NCI-H2081 (cell line): ENCODE measurements around the gene SAFB.

Experiments
- DNase-seq, 2 experiments: peaks; one replicate each; lab custom pipeline; 2025; lab: John Stamatoyannopoulos, UW

The SAFB gene

DNA sequence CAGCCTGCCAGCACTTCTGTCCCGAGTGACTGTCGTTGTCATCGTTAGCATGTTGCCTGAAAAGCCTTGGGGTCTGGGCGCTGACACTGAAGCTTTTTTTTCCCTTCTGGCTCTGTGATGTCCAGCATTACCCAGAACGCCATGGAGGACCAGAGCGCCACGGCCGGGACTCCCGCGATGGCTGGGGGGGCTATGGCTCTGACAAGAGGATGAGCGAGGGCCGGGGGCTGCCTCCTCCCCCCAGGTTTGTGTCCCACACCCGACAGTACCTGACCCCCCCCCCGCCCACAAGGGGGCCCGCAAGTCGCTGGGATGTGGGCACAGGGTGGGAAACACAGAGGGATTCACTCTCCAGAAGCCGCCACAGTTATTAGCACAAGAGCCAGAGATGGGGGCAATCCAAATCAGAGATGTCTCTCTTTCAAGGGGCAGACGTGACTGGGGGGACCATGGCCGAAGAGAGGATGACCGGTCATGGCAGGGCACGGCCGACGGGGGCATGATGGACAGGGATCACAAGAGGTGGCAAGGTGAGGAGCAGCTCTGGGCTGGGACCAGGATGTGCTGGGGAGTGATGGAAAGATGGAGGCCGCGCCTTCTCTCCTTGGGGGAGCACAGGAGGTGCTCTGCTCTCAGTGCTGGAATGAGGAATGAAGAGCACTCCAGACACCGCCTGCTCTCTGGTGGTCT lies 44.2 kb downstream of the SAFB start:
- no peak for DNase-seq

DNA sequence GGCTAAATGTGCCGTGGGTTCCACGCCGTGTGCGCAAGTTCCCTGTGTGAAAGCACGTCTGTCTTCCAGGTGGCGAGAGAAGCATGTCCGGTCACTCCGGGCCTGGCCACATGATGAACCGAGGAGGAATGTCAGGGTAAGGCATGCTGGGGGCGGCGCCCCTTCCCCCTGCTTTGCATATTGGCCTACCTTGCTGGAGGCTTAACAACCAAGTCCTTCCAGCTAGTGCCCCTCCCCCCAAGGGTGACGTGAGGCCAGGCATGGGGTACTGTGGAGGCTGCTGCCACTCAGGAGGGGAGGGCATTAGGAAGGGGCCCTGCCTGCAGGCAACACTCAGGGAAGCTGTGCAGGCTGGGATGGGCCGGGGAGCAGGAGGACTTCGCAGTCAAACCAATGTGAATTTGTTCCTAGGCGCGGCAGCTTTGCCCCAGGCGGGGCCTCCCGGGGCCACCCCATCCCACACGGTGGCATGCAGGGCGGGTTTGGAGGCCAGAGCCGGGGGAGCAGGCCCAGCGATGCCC lies 44.9 kb downstream of the SAFB start:
- no peak for DNase-seq

DNA sequence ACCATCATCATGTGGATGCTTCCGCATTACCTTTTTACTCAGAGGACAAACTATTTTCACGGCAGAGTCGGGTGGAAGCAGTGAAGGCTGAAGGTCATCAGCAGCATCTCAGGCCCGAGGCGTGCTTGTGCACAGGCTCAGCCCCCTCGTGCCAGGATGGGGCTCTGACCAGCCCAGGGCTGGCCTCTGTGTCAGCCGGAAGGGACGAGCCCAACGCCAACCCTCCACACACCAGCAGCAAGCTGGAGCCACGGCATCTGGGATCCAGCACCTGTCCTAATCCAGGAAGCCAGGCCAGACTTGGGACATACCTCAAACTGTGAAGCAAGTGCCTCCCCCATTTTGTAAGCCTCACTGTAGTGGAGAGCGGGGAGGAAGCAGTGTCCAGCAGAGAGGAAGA lies 46.3 kb downstream of the SAFB start:
- no peak for DNase-seq

DNA sequence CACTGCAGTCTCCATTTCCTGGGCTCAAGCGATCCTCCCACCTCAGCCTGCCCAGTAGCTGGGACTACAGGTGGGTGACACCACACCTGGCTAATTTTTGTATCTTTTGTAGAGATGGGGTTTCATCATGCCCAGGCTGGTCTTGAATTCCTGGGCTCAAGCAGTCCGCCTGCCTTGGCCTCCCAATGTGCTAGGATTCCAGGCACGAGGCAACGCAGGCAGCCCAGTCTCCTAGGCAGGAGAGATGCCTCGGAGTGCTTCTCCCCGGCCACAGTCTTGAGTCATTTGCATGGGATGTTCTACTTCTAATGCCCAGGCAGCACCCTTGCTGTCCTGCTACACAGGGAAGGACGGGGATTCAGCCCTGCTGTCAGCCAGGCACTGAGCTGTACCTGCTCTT lies 48.7 kb downstream of the SAFB start:
- DNase-seq = no peak

DNA sequence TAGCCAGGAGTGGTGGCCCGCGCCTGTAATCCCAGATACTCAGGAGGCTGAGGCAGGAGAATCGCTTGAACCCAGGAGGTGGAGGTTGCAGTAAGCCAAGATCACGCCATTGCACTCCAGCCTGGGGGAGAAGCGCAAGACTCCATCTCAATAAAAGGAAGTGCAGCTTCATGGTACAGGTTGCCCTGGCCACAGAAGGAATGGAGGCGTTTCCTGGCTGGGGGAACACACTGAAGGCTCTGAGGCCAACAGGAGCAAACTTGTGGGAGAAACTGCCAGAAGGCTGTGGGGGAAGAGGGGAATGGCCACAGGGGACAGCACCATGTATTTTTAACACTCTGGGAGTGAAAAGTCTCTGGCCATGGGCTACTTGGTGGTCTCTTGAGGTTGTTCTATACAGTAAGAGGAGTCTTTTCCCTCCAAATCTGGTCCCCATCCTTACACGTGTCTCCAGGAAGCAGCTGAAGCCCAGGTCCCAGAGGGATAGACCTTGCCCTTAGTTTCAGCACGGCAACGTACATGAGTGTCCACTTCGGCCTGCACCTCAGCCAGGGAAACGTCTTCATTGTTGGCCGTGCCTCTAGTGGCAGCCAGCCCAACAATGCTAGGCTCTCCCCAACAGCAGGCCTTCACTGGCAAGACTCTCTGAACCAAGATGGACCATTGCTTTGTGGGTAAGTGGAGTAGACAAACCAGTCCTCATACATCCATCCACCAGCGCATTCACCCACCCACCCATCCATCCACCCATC lies 50.0 kb downstream of the SAFB start:
- DNase-seq = no peak

DNA sequence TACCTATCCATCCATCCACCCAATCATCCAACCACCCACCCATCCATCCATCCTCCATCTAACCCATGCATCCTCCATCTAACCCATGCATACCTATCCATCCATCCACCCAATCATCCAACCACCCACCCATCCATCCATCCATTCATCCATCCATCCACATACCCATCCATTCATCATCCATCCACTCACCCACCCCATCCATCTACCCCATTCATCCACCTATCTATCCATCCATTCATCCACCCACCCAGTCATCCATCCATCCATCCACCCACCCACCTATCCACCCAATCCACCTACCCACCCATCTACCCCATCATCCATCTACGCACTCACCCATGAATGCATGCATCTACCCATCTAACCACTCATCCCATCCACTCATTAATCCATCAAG lies 50.9 kb downstream of the SAFB start:
- no peak for DNase-seq

DNA sequence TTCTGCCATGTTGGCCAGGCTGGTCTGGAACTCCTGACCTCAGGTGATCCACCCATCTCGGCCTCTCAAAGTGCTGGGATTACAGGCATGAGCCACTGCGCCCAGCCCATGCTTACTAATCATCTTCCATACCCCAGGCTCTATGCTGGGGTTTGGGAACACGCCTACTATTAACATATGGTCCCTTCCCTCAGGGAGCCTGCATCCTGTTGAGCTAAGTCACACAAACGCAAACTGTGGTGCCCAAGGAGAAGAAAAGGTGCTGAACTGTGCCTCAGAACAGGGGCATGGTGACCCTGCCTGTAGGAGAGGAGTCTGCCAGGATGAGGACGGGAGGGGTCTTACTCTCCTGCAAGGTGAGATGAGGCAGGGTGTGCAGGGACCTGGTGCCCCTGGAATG lies 51.8 kb downstream of the SAFB start:
- DNase-seq = no peak

DNA sequence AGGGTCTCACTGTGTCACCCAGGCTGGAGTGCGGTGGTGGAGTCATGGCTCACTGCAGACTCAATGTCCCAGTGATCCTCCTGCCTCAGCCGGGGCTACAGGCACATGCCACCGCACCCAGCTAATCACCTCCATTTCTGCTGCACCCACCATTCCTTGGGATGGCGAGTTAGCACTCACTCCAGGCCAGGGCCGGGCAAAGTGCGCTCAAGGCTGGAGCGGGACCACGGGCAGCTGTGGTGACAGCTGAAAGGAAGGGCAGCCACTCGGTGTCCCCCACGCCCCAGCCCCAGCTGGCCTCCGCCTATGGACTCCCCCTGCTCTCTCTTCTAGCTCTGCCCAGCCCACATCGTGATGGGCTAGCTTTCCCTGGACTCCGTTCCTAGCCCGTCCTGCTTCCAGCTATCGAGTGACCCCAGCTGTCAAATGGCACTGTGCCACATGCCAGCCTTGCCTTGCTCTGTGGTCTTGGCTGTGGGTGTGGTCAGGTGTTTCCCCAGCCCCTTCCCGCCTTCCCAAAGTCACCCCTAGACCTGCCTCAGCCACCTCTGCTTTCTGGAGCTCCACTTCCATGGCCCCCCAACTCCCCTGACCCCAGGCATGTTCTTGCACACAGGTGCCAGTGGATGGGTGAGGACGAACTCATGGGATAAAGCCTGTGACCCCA lies 53.4 kb downstream of the SAFB start:
- no peak for DNase-seq

DNA sequence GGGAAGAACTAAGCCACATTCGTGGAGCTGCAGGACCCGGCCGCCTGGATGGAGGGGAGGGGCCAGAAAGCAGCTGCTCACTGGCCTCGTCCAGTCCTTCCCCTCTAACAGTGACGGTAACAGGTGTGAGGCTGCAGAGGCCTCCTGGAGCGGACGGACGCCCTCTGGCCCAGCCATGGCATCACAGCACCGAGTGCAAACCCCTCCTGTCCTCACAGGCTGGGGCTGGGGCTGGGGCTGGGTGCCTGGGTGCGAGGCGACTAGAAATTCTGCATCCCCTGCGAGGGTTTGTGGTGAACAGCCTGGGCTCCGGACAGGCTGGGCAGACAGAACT lies 53.9 kb downstream of the SAFB start:
- DNase-seq = no peak

DNA sequence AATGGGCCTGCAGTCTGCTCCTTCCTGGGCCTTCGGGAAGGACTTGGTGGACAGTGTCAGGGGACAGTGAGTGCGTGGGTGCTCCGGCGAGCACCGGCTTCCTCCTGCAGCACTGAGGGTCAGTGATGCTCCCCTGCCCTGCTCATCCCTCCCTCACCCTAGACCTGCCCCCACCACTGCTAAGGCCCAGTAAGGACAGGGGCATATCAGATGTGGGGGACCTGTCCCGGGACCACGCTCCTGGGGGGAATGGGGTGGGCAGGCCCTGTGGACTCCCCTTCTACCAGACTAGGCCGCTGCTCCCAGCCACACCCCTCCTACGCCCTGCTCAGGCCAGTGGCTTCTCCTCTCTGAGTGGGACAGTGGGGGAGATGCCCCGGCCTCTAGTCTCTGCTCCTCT lies 54.3 kb downstream of the SAFB start:
- no peak for DNase-seq

DNA sequence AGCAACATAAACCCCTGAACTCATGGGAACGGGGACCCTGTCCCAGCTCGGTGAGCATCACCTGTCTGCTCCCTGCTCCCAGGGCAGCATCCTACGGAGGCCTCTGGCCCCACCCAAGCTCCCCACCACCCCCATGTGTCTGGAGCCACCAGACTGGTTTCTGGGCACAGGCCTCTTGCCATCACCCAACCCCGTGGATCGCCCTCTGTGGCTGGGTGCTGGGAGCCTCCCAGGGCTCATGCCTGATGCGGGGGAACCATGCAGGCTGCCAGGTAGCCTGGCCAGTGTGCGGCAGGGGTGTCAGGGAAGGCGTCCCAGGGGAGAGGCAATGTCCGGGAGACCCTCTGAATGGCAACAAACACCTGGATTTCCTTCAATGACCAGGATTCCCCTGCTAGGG lies 54.7 kb downstream of the SAFB start:
- no peak for DNase-seq

DNA sequence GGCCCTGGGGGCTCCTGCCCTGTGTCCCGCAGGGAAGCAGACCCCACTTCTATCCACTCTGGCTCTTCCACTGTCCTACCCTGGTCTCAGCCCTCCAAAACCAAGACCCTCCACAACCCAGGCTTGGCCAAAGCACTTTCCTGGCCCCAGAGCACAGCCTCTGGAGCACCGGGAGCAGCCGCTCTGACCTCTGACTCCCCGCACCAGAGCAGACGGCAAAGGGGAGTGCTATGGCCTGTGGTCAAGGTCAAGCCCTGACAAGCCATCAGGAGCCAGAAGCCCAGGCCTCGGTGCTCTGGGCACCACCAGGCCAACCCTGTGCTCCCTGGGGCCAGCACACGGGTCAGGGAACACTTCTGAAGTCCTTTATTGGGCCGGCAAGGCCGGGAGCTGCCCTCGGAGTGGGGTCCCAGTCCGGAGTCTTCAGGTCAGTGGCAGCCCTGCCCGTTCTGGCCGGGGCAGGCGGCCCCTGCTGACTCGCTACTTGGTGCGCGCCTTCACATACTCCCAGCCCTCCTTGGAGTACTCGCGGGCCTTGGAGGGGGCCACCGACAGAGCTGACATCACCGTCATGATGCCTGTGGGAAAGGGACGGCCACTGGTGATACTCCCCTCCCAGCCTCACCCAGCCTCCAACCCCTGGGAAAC lies 55.3 kb downstream of the SAFB start:
- no peak for DNase-seq

DNA sequence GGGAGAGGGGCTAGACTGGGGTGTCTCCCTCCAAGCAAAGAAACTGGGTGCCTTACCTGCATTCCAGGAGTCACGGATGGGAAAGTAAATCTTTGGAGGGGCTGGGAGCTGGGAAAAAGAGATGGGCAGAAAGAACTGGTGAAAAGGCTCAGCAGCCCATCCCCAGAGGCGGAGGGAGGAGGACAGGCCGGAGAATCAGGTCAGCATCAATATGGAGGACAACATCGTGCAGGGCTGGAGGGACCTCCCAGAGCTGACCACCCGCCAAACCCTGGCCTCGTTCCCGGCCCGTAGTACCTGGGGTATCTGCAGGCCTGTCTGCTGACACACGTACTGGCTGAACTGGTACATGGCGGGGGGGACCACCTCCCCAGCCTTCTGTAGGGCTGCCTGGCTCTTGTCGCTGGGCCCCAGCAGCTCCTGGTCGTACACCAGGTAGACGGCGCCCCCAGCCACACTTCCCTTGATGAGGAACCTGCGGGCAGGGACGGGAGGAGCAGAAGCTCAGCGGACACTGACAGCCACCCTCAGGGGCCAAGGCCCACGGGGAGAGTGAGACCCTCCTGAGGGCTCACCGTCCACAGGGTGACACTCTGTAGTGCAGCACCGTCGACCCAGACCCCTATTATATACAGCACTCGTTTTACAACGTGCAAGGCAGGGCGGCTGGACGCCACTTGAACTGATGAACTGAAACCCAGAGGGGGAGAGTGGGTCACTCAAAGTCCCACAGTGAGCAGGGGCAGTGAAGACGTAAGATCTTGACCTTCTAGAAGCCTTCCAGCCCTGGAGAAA lies 56.6 kb downstream of the SAFB start:
- DNase-seq = no peak

DNA sequence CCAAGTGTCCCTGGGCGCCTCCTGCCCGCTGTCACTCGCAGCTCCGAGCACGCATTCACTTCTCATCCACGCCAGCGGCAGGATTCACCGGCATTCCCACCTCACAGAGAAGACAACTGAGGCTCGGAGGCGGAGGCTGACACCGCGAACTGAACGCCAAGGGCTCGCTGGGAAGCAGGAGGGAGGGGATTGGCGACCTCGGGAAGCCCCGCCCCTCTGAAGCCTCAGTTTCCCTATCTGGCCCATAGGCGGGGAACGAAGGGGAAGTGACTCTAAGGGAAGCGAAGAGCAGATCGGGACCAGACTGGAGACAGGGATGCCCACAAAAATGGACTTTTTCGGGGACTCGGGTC lies 57.2 kb downstream of the SAFB start:
- DNase-seq = peak in 1 of 2 experiments; percentile 25

DNA sequence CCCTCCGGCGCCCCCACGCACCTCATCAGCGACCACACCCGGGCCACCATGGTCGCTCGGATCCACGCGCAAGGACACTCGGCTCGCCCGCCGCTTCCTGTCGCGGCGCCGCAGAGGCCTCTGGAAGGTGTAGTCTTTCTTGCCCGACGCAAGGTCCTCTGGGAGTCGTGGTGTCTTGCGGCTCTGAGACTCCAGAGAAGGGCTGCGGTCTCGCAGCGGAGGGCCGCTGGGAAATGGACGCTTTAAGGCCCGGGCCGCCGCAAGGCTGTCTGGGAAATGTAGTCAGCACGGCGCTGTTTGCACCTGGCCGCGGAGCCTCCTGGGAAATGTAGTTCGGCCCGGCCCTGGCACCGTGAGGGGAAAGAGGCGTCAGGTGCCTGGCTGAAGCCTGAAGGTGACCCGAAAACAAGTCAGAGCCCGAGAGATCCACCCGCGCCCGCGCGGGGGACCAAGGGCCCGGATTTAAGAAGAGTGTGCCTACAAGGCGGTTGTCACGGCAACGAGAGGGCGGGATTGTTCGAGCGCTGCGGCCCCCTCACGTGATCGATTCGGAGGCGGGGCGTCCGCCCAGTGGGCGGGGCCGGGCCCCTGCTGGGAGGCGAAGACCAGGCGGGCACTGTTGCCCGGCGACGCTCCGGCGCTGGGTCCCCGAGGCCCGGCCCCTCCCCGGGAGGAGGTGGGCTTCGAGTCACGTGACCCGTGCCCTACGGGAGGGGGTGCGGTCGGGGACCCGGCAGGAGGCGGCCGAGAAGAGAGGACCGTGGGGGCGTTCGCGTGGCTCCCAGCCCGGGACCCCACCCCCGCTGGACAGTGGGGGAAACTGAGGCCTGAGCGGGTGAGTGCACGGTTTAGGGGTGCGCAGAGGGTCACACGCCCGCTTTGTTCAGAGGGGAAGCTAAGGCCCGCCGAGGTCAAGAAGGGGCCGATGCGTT lies 57.8 kb downstream of the SAFB start, which contains the start of the genes HSD11B1L and MICOS13:
TSS of gene HSD11B1L (plus strand) at position 591 of the 932 bp plus-strand sequence. CDS start 3,806 bp downstream, outside the sequence.
TSS of gene MICOS13 (minus strand) at position 80 of the 932 bp plus-strand sequence. CDS start at position 50, 30 bp downstream.
- DNase-seq = peak; percentile 96 to 99

DNA sequence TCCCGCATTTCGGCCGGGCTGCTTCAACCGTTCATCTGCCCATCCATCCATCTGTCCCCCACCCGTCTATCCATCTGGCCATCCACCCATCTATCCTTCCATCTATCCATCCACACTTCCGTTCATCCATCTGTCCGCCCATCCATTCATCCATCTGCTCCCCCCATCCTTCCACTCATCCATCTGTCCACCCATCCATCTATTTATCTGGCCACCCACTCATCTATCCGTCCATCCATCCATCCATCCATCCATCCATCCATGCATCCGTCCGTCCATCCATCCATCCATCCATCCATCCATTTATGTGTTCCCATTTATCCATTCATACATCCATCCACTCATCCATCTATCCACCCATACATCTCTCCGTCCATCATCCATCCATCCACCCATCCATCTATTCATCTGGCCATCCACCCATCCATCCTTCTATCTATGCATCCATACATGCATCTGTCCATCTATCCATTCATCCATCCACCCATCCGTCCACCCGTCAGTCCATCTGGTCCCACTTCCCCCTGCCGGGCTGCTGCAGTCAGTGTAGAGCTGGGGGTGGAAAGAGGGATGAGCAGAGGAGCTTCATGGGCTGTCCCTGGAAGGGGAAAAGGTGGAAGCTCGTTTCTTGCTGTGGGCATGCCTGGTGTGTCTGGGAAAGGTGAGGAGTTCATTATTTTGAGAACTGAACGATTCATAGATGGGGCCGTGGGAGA lies 58.7 kb downstream of the SAFB start:
- no peak for DNase-seq

DNA sequence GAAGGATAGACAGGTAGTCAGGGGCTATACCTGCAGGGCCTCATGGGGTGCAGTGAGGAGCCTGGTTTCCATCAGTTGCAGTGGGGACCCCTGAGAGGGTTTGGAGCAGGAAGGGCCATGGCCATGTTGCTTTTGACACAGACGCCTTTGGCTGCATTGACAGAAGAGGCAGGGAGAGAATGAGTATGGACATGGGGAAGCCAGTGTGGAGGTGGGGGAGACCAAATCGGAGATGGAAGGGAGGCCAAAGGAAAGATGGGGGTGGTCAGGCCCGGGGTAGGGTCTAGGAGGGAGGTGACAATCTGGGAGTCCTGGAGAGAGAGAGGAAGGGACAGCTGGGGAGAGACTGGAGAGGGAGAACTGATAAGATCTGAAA lies 59.2 kb downstream of the SAFB start:
- no peak for DNase-seq

DNA sequence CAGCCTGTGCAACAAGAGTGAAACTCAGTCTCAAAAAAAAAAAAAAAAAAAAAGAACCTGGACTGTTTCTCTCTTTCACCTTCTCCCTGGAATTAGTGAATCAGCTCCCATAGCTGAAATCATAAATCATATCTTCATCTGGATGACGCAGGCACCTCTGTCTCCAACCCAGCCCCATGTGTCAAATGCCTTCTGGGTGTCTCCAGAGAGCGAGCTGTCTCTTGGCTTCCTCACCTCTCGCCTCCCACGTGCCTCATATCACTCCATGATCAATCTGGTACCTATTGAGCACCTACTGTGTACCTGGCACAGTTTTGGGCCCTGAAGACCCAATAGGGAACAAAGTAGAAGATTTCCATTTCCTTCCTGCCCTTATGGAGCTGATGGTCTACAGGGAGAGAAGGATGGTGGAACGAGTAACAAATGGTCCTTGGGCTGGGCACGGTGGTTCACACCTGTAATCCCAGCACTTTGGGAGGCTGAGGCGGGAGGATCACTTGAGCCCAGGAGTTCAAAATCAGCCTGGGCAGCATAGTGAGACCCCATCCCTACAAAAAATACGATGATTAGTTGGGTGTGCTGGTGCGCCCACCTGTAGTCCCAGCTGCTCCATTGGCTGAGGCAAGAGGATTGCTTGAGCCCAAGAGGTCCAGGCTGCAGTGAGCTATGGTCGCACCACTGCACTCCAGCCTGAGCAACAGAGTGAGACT lies 60.4 kb downstream of the SAFB start:
- no peak for DNase-seq
